IPS DF 19.7 (cell line): Measurements from ENCODE around the gene RPN2.

ENCODE experiments used
- DNase-seq: peaks from one replicate; pipeline ENCODE4 v3.0.0-alpha.2; 2013; ENCODE audit warnings: low read depth, low spot score

The RPN2 gene

GRCh38 chr20:37266940-37267666 lies 88.0 kb downstream of the RPN2 start:
- DNase-seq = no peak

DNA sequence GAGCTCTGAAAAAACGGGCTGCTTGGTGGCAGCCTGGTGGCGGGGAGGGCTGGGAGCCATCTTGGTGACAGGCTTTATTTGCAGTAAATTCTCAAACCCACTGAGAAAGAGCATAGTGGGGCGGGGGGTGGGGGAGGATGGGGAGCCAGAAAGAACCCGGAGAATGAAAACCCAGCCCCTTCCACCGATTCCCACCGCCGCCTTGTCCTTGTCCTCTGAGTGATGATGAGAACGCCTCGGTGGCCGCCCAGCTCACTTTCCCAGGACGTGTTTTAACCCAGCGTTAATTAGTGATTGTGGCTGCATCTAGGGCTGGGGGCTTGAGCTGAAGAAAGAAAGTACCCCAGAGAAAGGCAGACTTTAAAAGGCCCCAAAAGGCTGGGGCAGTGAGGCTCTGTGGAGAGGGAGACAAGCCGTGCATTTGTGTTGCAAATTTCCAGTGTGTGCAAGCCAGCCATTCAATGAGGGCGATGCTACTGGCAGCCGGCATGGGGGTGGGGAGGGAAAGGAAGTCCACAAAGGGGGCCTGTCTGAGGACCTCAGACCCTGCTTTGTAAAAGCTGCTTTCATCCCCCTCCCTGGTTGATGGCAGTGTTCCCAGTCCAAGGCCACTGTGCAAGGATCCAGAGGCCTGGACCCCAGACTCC lies 88.7 kb downstream of the RPN2 start:
- no peak for DNase-seq

GRCh38 chr20:37270576-37271420 lies 91.7 kb downstream of the RPN2 start:
- no peak for DNase-seq

GRCh38 chr20:37271421-37271768 lies 92.3 kb downstream of the RPN2 start:
- DNase-seq = no peak

DNA sequence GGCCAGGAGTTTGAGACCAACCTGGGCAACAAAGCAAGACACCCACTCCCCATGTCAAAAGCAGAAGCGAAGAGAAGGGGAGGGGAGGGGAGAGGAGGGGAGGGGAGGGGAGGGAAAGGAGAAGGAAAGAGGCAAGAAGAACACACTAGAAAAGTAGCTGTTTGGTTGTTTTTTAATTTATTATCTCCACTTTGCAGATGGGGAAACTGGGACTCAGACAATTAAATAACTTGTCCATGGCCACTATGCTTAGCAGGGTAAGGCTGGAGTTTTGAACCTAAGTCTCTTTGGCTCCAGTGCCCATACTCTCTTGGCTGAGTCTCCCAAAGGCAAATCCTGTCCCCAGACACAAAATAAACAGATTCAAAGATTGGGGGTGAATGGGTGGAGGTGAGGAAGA lies 94.9 kb downstream of the RPN2 start:
- no peak for DNase-seq

- no peak for DNase-seq
These were observed 95.9 kb downstream of the RPN2 start for GRCh38 chr20:37274851-37275524.

GRCh38 chr20:37276494-37277252 lies 97.5 kb downstream of the RPN2 start:
- no peak for DNase-seq

- DNase-seq = no peak
These were observed 98.1 kb downstream of the RPN2 start for GRCh38 chr20:37277253-37277593.

- no peak for DNase-seq
These were observed 99.9 kb downstream of the RPN2 start for GRCh38 chr20:37278966-37279590.

DNA sequence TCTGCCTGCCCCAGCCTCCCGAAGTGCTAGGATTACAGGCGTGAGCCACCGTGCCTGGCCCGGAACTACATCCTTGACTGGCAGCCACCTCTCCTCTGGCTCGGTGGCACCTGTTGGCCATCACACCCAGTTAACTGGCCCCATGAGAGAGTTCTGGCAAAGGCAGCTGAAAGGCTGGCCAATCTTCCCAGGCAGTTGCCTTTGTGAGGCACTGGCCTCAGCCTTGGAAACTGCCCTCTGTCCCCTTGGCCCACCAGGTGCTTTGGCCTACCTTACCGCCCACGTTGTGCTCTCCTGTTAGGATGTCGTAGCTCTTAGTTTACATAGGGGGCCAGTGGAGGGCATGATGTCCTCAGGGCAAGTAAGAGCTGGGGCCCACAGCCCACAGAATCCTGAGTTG lies 100.7 kb downstream of the RPN2 start:
- no peak for DNase-seq

DNA sequence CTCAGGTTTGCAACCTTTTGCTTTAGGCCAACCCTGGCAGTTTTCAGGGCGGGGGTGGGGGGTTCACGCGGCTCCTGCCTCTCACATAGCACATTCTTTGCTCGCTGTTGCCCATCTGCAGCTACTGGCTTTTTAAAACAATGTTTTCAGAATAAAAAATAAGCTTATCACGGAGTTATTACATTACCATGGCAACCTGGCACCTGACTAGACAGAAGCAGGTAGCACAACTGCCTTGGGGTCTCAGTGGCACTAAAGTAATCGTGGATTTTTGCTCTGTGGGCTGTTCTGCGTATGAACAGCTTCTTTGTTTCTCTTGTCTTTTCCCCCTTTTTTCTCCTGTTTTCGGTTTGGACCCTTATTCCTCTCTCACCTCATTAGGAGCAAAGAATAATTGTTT lies 101.3 kb downstream of the RPN2 start:
- DNase-seq = no peak

DNA sequence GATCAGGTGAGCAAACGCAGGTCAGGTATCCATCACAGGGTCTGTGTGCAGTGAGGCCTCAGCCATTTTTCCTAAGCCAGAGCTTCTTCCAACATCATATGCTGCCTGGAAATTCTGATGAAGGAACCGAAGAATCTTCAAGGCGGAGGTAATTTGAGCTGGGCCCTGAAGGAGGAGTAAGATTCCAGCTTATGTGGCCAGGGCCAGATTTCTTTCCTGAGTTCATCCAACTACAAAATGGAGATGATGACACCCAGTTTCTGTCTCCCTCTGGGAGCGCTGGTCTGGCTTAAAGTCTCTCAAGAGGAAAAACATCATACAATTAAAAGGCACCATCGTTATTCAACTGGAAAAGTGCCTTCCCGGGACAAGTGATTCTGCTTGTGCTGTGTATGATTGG lies 103.4 kb downstream of the RPN2 start:
- no peak for DNase-seq

- no peak for DNase-seq
These were observed 104.5 kb downstream of the RPN2 start for GRCh38 chr20:37283530-37284195.

GRCh38 chr20:37284691-37285161 lies 105.6 kb downstream of the RPN2 start:
- DNase-seq = no peak

DNA sequence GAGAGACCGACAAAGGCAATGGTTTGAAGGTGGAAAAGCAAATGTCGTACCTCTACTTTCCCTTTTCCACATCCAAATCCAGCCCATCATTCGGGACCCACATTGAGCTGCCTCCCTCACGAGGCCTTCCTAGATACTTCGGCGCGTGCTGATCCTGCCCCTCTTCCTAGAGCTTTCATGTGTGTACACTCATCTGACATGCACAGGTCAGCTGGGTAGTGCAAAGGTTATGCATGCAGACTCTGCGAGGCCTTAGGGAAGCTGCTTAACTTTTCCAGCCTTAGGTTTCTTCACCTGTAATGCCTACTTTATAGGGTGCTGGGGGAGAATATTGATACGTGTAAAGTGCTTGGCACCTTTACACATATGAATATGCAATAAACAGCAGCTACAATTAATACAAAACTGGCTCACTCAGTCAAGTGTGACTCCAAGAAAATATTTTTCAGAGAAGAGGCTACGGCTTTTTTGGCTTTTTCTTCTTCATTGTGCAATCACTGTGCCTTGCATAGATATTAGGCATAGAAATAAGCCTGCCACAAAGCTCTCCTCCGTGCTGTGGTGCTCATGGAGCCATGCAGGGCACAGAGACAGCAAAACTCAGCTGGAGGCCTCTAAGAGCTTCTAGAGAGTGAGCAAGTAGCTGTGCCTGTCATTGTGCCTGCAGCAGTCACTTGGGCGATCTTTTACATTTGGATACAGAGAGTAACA lies 106.7 kb downstream of the RPN2 start:
- no peak for DNase-seq

DNA sequence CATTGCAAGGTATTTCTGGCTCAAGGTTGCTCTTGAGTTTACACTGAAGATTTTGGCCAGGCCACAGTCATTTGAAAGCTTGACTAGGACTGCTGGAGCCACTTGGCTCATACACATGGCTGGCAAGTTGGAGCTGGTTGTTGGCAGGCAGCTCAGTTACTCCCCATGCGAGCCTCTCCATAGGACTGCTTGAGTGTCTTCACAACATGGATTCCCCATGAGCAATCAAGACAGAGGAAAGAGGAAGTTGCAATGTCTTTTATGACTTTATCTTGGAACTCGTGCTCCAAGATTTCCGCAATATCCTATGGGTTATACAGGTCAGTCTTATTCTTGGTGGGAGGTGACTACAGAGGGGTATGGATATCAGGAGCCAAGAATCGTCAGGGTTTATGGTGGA lies 109.0 kb downstream of the RPN2 start:
- no peak for DNase-seq

- no peak for DNase-seq
These were observed 111.2 kb downstream of the RPN2 start for GRCh38 chr20:37290158-37290810.
